HG03025 (cell line): ENCODE measurements around the gene RMDN2.

Experiments used
- ATAC-seq: cut with Tn5 transposase; IDR thresholded peaks from one replicate; pipeline ENCODE4 v1.9.1; 2021; ENCODE audit warnings: mild to moderate bottlenecking, moderate library complexity; ENCODE audit not compliant: unreplicated experiment, low FRiP score

Gene RMDN2

DNA sequence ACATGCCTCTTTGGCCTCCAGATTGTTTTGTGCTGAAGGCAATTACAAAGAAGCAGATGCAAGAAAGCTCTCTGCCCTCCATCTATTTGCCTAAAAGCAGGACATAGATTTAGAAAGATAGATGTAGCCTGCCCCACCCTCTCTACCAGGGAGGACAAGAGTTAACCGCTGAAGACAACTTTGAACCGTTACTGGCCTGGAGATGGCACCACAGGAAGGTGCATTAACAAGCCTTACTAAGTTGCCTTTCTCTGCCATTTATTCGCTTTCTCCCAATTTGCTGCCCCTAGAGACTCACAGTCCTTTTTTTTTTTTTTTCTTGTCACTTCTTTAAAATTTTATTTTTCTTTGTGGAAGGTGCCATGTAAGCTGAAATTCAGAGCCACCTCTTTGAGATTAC is 28.8 kb upstream of the RMDN2 start:
- ATAC-seq: no peak

DNA sequence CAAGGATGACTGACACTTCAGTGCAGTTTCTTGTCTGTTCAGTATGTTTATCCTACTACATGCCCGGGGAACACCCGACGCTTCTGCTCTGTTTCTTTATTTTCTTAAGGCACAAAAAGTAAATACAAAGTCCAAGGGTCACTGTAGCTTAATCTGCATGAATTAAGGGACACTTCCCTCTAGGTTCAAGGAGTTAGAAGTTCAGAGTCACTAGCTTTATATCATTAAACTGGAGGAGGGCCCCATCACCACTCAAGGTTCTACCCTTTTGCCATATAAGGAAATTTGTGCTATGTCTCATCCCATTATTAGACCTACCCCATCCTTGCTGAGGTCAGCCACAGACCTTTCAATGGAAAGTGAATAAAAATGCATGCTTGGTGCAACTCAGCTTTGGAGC is 27.6 kb upstream of the RMDN2 start:
- ATAC-seq: no peak

DNA sequence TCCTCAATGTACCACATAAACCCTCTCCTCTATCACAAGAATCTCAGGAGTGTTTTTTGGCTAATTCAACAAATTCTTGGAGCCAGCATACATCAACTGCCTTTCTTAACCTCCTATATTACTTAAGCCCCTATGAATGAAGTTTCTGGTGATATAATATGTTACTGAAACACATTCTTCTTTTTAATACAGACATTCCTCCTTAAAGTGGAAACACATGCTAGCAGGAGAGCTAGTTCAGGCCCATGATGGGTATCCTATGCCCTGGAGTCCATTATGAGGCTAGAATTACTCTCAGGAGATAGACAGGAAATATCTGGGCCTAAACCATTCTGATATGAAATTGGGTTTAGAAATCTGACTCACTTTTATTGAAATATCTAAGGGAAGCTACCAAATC is 26.6 kb upstream of the RMDN2 start:
- no peak for ATAC-seq

DNA sequence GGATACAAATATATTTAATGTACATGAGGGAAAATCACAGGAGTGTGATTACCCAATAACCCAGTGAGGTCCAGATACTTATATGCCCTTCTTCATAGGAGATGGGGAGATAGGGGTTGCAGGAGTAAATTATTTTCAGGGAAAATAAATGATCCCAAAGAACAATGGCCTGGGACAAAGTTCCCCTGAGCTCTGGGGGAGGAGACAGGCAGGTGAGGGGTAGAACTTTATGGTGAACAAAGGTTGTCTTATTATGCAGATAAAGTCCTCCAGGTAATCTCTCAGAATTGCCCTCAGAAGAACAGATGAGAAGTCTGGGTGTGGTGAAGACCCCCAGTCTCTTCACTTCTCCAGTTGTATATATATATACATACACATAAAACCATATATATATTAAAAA is 22.1 kb upstream of the RMDN2 start:
- ATAC-seq: no peak

DNA sequence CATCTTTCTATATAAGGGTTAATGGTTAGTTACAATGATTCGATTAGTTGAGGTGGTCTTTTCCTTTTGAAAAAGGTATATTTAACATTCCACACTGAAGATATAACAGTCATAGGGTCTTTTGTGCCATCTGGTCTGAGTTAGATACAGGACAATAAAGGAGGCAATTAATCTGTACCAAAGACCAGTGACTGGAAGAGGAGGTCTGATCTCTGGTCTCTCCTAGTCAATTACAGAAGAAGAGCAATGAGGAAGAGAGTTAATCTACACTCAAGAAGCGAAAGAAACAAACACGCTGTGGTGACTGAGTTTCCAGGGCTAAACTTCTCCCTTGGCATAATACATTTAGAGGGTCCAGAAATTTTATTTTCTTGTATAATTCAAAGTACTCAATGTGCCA is 20.7 kb upstream of the RMDN2 start:
- ATAC-seq: no peak

DNA sequence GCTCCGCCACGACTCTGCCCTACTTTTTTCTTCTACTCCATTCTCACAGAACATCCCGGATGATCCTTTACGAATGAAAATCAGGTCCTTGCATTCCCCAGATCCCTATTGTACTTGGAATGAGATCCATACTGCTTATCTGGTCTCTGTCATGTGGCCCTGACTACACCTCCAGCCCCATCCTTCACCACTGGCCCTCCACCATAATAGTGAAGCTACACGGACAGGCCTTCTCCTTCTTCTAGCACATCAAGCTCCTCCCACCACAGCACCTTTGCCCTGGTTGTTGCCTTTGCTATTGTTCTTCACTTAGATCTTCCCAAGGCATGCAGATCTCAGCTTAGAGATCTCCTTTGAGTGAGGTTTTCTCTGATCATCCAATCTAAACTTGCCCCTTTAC is 20.1 kb upstream of the RMDN2 start:
- ATAC-seq: no peak

DNA sequence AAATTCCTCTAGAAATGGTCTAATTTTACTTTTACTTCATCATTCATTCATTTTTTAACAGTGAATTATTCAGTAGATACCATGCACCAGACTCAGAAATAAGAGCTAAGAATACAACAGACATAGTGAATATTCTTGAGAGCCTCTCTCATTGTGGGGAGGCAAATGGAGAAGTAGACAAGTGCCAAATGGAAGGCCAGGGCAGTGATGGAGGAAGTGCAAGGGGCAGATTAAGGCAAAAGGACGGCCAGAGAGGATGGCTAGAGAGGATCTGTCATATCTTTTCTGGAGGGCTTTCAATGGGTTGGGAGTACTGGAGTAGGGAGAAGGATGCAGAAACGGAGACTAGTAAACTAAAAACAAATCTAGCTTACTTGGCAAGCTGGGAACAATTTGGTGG is 19.0 kb upstream of the RMDN2 start:
- ATAC-seq: no peak

DNA sequence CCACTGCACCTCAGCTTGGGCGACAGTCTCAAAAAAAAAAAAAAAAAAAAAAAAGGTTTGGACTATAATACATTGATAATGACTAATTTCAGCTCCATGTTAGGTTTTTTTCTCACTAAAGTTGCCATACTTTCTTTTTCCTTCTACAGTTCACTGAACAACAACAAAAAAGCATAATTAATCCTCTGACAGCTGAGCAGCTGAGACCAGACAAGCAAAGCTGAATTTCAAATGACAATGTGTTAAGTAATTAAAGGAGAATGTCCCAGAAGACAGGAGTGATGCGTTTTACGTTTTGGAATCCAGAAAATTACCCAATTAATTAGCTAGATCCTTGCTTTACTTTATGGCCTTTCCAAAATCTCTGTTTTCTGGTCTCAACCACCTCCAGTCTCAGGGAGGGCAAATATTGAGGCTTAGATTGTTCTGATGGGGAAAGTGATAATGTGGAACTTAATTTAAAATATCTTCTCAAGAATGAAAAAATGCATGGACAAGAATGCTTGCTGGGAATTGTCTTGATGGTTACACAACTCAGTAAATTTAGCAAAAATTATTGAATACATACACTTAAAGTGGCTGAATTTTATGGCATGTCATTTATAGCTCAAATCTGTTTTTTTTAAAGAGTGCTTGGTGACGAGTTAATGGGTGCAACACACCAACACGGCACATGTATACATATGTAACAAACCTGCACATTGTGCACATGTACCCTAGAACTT is 17.4 kb upstream of the RMDN2 start:
- no peak for ATAC-seq

DNA sequence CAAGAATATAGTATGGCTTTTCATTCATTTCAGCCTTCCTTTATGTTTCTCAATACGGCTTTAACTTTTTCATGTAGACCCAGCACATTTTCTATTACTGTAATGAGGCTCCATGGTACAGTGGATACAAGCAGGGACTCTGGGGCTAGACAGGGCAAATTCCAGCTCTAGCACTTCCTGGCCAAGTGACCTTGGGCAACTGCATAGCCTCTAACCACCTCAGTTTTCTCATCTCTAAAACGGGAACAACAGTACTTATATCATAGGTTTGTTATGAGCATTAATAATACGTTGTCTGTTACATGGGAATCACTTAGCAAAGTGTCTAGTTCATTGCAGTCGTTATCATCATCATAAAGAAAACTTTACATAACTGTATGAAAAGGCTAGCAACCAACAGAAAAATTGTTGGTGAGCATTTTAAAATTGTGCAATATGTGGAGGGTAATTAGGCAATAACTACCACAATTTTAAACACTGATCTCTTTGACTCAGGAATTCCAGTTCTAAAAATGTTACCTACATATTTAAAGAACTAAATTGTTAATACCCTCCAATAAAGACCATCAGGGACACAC is 13.7 kb upstream of the RMDN2 start:
- no peak for ATAC-seq

DNA sequence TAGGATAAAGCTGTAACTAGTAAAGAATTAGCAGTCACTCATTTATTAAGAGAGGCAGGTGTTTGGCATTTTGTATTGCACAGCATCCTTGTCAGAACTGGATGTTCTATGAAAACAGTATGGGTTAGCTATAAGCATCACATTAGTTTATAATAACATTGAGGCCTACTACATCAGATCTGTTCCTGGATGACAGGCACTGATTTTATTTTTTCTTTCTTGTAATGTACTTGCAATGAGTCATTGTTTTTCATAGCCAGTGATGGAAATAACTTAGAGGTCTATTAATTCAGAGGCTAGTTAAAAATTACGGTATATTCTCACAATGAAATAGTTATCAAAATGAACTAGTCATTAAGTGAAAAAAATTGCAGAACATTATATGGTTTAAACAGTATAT is 13.0 kb upstream of the RMDN2 start:
- no peak for ATAC-seq

DNA sequence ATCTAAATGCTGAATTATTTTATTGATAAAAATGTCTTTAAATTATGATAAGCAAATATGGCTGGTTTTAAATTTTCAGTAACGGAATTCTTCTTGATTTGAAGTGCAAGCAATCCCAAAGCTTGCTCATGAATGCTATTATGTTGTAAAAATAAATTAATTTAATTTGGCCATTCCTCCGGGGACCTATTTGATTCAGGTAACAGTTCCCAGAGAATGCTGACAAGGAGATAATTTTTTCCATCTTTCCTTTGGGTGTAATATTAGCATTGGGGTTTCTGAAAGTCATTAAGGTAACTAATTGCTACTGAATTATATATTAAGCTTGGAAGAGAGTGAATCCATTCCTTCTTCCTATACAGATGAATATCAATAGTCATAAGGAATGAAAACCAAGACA is 12.5 kb upstream of the RMDN2 start:
- no peak for ATAC-seq

DNA sequence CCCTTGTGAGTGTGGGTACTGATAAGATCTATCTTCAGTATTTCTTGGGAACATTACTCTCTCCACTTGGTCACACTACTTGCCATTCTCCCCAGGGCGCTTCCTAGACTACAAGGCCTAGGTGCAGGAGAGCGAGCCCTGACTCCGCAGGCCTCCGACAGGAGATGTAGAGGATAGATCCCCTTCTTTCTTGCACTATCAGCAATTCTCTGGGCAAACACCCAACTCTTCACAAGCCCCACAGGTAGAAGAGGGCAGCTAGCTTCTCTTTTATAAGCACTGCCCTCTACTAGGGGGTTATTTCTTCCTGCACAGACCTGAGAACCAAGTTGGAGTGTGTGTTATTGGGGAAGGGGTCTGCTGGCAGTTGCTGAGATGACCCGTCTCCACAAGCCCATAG is 10.7 kb upstream of the RMDN2 start:
- no peak for ATAC-seq

DNA sequence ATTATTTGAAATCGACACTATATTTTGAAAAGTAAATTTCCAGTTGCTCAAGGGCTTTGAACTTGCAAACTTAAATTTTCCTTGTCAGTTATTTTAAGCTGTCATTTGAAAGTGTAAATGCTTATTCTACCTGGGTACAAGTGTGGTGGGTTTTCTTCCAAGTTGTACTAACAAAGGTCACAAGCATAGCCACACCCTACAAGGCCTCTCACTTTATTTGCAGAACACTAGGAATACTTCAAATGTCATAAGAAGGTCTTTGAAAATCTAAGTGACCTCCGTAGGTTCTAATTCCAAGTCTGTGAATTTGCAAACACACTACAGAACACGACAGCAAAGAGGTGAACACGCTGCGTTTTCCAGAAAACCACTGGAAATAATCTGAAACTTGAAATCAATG is 9.3 kb upstream of the RMDN2 start:
- no peak for ATAC-seq

DNA sequence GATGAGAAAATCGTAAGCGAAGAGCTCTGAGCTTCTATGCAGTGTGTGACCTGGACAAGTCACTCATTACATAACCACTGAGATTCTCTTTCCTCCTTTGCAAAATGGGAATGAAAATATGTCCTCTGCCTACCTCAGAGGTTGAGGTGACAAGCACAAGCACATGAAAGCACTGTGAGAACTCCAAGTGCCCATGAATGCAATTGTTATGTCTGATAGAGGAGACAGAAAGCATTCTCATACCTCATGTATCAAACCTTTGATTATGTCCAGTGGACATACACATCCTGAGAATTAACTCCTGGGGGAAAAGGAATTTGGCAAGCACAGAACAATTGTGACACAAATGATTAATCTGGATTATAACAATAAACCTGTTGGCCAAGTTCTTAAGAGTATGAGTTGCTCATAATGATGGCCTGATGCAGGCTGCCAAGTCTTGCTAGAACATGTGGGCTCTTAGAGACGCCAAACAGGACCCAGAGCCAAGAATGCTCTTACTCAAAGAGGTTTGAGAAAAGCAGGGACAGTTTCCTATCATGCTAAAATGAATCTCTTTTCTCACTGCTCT is 8.5 kb upstream of the RMDN2 start:
- no peak for ATAC-seq

DNA sequence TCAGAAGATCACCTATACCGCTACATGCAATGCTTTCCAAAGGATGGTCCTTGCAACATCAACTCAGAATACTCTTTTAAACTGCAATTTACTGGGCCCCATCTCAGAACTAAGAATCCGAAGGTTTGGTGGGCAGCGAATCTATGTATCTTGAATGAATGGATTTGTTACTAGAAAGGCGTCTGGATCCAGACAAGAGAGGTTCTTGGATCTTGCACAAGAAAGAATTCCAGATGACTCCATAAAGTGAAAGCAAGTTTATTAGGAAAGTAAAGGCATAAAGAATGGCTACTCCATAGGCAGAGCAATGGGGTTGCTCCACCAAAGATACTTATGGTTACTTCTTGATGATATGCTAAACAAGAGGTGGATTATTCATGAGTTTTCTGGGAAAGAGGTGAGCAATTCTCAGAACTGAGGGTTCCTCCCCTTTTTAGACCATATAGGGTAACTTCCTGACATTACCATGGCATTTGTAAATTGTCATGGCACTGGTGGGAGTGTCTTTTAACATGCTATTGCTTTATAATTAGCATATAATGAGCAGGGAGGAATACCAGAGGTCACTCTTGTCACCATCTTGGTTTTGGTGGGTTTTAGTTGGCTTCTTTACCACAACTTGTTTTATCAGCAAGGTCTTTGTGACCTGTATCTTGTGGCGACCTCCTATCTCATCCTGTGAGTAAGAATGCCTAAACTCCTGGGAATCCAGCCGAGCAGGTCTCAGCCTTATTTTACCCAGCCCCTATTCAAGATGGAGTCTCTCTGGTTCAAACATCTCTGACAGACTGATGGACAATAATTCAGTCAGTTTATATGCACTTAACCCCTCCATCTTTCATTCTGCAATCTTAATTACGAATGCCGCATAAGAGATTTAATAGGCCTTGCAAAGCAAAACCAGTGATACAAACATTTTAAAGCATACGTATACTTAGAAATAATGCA is 7.5 kb upstream of the RMDN2 start:
- ATAC-seq: no peak

DNA sequence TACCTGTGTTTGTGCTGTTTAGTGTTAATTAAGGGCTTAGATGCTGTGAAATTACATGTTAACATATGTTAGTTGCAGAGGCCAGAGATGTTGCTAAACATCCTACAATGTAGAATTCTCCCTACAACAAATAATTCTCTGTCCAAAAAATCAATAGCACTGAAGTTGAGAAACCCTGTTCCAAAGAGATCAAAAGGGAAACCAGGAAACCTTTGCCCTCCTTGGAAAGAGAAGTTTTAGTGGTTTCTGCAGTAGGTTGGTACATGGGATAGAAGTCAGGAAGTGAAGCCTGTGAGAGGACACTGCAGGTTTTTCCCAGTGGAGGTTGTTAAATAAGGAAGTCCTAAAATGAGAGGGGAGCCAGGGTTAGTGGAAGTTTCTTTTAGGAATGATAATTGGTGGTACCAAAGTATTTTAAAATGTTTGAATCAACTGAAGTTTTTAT is 6.3 kb upstream of the RMDN2 start:
- ATAC-seq: no peak

DNA sequence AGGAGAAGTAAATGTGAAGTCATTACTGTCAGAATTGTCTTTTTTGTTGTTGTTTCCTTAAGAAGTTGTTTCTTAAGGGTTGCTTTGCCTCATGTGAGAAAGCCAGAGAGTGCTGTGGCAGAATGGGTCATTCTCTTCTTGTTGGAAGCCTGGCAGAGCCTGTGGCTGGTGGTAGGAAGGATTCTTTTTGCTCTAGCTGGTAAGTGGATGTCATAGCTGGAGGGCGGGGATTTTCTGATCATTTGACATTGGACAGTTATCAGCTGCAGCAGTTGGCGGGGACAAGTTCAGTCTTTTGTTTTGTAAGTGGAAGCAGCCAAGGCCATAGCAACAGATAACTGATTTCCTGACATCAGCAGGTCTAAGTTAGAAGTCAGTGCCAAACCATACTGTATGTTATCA is 5.5 kb upstream of the RMDN2 start:
- ATAC-seq: no peak

DNA sequence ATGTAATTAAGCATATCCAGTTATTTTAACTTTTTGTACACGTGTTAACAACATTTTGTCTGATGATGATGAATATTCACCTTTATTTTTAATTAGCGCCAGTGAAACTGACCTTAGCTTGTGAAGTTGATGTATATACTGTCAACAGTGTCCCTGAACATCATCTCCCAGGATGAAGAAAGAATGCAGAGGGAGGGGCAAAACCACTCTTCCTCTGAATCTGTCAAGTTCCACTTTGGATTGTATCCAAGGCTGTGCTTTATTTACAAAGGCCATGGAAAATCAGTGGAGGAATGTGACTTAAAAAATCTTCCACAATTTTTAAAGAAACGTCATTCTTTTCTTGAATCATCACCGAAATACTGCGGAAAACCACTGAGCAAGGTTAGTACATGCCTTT is 4.5 kb upstream of the RMDN2 start:
- ATAC-seq: no peak

DNA sequence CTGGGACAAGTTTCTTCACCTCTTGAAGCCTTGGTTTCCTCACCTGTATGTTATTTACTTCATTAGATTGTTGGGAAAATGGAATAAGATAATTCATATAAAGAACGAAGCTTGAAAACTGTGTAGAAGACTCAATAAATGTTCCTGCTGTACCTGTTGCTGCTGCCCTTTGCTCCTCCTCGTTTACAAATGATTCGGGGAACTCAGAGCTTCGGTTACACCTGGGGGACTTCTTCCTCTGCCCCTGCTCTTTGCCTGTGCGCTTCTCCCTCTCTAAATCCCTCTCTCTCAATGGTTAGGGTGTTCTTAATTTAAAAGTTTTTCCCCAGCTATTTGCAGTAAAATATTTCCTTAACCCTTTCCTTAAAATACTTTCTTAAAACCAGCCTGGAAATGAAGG is 3.3 kb upstream of the RMDN2 start:
- ATAC-seq: no peak

DNA sequence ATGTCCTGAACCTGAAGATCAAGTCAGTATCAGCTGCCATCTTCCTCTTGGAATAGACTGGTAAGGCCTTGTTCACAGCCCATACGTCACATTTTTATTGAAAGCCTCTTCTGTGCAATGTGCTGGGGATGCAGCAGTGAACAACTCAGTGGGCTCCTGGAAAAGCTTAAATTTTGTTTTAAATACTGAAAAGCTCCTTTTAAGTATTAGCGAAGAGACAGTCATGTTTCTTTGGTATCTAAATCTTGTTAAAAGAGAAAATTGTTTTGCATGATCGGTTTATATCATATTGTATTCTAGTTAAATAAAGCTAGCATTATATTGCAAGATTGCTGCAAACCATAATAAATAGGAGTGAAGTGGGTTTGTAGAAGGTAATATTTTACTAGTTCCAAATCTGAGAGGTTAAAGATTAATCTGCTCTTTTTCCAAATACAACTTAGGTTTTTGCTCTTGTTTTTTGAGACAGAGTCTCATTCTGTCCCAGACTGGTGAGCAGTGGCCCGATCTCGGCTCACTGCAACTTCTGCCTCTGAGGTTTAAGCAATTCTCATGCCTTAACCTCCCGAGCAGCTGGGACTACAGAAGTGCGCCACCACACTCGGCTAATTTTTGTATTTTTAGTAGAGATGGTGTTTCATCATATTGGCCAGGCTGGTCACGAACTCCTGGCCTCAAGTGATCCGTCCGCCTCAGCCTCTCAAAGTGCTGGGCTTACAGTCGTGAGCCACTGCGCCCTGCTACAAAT is 1.6 kb upstream of the RMDN2 start:
- ATAC-seq: no peak

DNA sequence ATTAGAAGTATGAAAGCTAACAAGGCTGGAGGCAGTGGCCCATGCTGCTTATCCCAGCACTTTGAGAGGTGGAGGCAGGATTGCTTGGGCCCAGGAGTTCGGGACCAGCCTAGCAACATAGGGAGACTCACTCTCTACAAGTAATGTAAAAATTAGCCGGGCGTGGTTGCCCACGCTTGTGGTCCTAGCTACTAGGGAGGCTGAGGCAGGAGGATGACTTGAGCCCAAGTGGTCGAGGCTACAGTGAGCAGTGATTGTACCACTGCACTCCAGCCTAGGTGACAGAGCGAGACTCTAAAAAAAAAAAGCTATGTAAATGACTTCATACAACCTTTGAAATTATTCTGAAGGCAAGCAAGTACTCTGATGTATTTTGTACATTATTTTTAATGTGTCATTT is 1.5 kb downstream of the RMDN2 start:
- no peak for ATAC-seq
